Measurements from ENCODE around the gene MMP15. TPM values are rescaled to one million over a fixed set of nuclear protein-coding genes. Genes with fewer than 3 reads are reported as not detected.
A peak's percentile ranks its signal among the peaks of the same experiment; 100 is the strongest.
"Not testable (repeated sequence)": the region's sequence is repeated elsewhere in the genome, so short reads cannot be mapped to it uniquely, and the experiment has no call there.

MMP15 gene
- total RNA-seq (ENCODE audit: unreplicated experiment), result 69.9 TPM
- long read RNA-seq, partial matches to known transcripts, result 1 of 1 reads
- long read RNA-seq, other reads (novel, unspliced or antisense), result 0 of 1 reads

DNA sequence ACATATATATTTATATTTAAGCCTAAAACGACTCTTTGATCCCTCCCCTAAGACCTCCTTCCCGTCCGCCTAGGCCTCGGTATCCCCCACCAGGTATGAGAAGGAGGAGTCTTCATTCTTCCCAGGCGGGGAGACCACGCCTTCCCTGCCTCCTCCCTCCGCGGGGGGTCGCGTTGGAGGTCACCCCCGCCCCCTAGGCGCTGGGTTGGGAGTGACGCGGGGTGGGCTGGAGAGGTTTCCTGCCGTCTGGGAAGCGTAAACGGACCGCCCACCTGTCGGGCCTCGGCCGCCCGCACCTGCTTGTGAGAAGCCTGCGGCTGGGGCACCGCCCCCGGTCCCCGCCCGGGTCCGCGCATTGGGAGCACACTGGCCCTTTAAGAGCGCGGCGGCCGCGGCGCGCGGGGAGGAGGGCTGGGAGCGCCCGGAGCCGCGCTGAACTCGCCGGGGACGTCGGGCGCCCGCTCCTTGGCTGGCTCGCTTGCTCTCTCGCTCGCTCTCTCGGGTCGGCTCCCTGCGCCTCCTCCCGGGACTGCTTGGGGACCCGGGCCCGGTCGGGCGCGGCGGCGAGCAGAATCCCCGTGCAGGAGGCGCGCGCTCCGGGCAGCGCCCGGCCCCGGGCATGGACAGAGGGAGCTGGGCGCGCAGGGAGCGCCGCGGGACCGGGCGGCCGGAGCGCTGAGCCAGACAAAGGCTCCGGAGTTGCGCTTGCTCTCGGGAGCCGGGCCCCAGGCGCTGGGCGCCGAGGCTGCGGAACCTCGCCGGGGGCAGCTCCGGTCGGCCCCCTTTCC lies at the start of gene MMP15:
Gene MMP15 (plus strand): TSS at position 404 of the 788 bp plus-strand sequence. CDS start 597 bp downstream, outside the sequence.
- Mint-ChIP-seq H3K4me3 (ENCODE audit: unreplicated experiment) (peak within 1 kb of the TSS; percentile 85), H3K27me3 (ENCODE audit: unreplicated experiment) (peaks cover 13% of the 10 kb centered on the region), H3K9me3 (ENCODE audit: unreplicated experiment) (peaks cover 14% of the 10 kb centered on the region), H3K4me1 (ENCODE audit: low read depth, unreplicated experiment) (peaks cover 43% of the 10 kb centered on the region), H3K36me3 (ENCODE audit: unreplicated experiment) (no peaks in the 10 kb centered on the region), H3K27ac (ENCODE audit: unreplicated experiment) (no peak within 1 kb of the TSS)
- TF ChIP-seq, protein P1, sequence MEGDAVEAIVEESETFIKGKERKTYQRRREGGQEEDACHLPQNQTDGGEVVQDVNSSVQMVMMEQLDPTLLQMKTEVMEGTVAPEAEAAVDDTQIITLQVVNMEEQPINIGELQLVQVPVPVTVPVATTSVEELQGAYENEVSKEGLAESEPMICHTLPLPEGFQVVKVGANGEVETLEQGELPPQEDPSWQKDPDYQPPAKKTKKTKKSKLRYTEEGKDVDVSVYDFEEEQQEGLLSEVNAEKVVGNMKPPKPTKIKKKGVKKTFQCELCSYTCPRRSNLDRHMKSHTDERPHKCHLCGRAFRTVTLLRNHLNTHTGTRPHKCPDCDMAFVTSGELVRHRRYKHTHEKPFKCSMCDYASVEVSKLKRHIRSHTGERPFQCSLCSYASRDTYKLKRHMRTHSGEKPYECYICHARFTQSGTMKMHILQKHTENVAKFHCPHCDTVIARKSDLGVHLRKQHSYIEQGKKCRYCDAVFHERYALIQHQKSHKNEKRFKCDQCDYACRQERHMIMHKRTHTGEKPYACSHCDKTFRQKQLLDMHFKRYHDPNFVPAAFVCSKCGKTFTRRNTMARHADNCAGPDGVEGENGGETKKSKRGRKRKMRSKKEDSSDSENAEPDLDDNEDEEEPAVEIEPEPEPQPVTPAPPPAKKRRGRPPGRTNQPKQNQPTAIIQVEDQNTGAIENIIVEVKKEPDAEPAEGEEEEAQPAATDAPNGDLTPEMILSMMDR (IDR thresholded peaks at IDR 0.05; ENCODE audit: partially characterized antibody, unreplicated experiment), result no peak
- DNase-seq, result peak; percentile 77

DNA sequence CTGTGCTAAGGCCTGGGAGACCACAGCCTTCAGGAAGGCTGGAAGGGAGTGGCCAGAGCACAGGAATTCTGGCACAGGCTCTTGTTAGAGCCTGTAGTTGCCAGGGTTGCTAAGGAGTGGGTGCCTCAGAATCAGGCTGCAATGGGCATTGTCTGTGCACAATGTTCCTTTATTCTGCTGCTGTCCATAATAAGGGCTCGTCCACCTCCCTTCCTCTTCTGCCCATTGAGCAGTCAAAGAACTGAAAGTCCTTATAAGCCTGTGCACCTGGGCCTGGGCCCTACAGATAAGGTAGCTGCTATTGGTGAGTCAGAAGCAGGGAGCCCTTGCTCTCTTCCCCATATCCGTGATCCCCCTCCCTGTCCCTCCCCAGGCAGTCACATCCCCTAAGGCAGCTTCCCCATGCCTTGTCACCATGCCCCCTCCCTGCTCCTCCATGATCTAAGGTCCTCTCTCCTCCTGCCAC lies 49.2 kb upstream of the MMP15 start:
- H3K4me3 Mint-ChIP-seq (ENCODE audit: unreplicated experiment), result no peak overlapping the region
- TF ChIP-seq, protein P1 (IDR thresholded peaks at IDR 0.05; ENCODE audit: partially characterized antibody, unreplicated experiment), result no peak
- H3K27me3 Mint-ChIP-seq (ENCODE audit: unreplicated experiment), result no peaks in the 10 kb centered on the region
- H3K9me3 Mint-ChIP-seq (ENCODE audit: unreplicated experiment), result no peaks in the 10 kb centered on the region
- no peak overlapping the region for H3K27ac Mint-ChIP-seq (ENCODE audit: unreplicated experiment)
- no peaks in the 10 kb centered on the region for H3K4me1 Mint-ChIP-seq (ENCODE audit: low read depth, unreplicated experiment)
- no peaks in the 10 kb centered on the region for H3K36me3 Mint-ChIP-seq (ENCODE audit: unreplicated experiment)
- no peak for DNase-seq

DNA sequence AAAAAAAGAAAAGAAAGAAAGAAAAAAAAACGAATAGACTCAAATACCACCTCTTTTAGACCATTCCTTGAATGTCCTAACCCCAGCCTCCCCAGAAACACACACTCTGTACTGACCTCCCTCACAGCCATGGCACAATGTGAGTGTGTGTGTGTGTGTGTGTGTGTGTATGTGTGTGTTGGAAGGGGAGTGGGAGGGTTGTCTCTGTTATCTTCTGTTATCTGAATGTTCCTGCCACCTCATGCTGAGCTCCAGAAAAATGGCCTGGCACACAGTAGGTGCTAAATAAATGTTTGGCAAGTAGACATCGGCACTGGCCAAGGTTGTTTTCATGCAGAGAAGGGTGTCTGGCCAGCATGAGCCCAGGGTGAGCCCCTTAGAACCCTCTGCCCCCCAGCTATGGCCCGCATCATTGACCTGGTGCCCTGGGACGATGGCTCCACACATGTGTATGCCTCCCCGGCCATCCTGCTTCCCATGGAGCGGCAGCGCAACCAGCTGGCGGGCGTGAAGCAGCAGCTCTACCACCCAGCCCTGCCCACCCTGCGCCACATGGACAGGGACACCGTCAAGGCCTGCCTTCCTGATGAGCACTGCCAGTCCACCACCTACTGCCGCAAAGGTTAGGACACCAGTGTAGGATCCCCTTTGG lies 48.0 kb upstream of the MMP15 start:
- Mint-ChIP-seq H3K9me3 (ENCODE audit: unreplicated experiment) (no peaks in the 10 kb centered on the region), H3K36me3 (ENCODE audit: unreplicated experiment) (no peaks in the 10 kb centered on the region), H3K4me3 (ENCODE audit: unreplicated experiment) (no peak overlapping the region), H3K4me1 (ENCODE audit: low read depth, unreplicated experiment) (no peaks in the 10 kb centered on the region), H3K27ac (ENCODE audit: unreplicated experiment) (no peak overlapping the region), H3K27me3 (ENCODE audit: unreplicated experiment) (no peaks in the 10 kb centered on the region)
- TF ChIP-seq, protein P1 (IDR thresholded peaks at IDR 0.05; ENCODE audit: partially characterized antibody, unreplicated experiment), result no peak
- no peak for DNase-seq

DNA sequence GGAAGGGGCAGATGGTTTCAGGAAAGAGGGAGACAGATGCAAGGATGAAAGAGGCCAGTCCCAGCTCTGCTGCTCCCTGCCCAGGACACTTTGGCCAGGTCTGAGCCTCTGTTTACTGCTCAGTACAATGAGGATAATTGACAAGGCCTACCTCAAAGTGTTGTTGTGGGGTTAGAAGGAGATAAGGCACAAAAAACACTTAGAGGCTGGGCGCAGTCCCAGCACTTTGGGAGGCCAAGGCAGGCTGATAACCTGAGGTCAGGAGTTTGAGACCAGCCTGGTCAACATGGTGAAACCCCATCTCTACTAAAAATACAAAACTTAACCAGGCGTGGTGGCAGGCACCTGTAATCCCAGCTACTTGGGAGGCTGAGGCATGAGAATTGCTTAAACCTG lies 47.5 kb upstream of the MMP15 start:
- DNase-seq; H3K4me3 Mint-ChIP-seq (ENCODE audit: unreplicated experiment); H3K9me3 Mint-ChIP-seq (ENCODE audit: unreplicated experiment); H3K27me3 Mint-ChIP-seq (ENCODE audit: unreplicated experiment); H3K36me3 Mint-ChIP-seq (ENCODE audit: unreplicated experiment); H3K27ac Mint-ChIP-seq (ENCODE audit: unreplicated experiment); H3K4me1 Mint-ChIP-seq (ENCODE audit: low read depth, unreplicated experiment): not testable (repeated sequence)

DNA sequence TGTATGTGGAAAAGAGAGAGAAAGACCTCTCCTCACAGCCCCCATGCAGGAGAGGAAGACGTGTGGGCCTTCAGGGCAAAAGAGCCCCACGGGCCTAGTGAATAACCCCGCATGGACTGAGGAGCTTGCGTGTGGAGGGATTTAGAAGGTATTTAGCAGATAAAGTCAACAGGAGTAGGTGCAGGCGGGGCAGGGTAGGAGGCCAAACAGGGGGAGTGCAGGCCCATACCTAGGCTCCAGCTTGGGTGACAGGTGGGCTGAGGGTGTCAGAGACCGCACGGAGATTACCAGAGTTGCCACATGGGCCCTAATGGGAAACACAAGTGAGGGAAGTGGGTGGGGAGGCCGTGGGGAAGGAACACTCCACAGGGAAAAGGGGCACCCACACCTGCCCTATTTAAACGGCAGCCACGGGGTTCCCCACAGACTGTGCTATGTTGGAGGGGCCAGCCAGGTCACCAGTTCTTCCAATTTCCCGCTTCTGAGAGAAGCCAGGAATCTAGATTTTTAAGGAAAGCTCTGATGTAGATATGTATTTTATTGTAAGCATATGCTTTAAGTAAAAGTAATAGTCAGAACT lies 46.5 kb upstream of the MMP15 start:
- Mint-ChIP-seq H3K36me3 (ENCODE audit: unreplicated experiment) (no peaks in the 10 kb centered on the region), H3K4me3 (ENCODE audit: unreplicated experiment) (no peak overlapping the region), H3K4me1 (ENCODE audit: low read depth, unreplicated experiment) (no peaks in the 10 kb centered on the region), H3K27ac (ENCODE audit: unreplicated experiment) (no peak overlapping the region), H3K27me3 (ENCODE audit: unreplicated experiment) (peaks cover 2% of the 10 kb centered on the region), H3K9me3 (ENCODE audit: unreplicated experiment) (no peaks in the 10 kb centered on the region)
- TF ChIP-seq, protein P1 (IDR thresholded peaks at IDR 0.05; ENCODE audit: partially characterized antibody, unreplicated experiment), result no peak
- DNase-seq, result no peak

Data from glutamatergic neuron (in vitro differentiated cells).